Adrenal gland (tissue), 5 donors: ENCODE results near the gene KIF5C.

ENCODE experiments used
- POLR2A ChIP-seq, 2 donors: fragments of 450-650 bp; IDR thresholded peaks; one replicate each; pipeline ENCODE4 v1.6.1; 2017; ENCODE audit warnings: antibody characterized with exemption in 2 of 2, mild to moderate bottlenecking in 2 of 2, moderate library complexity in 1 of 2
- TF ChIP-seq, protein P1 (sequence below), 6 experiments: fragments of 450-650 bp in 4 of 6; fragments of 200-600 bp in 2 of 6; sonication (generic) in 1 of 6; IDR thresholded peaks; 1 replicate in 5 of 6; 2 replicates in 1 of 6; pipeline versions ENCODE4 v1.5.1 to v1.8.0; 2016 to 2021; ENCODE audit warnings: antibody characterized with exemption in 6 of 6, mild to moderate bottlenecking in 2 of 6, moderate library complexity in 1 of 6
- donor health status: DM: no; HTN: no; CAD: no.

DNA sequence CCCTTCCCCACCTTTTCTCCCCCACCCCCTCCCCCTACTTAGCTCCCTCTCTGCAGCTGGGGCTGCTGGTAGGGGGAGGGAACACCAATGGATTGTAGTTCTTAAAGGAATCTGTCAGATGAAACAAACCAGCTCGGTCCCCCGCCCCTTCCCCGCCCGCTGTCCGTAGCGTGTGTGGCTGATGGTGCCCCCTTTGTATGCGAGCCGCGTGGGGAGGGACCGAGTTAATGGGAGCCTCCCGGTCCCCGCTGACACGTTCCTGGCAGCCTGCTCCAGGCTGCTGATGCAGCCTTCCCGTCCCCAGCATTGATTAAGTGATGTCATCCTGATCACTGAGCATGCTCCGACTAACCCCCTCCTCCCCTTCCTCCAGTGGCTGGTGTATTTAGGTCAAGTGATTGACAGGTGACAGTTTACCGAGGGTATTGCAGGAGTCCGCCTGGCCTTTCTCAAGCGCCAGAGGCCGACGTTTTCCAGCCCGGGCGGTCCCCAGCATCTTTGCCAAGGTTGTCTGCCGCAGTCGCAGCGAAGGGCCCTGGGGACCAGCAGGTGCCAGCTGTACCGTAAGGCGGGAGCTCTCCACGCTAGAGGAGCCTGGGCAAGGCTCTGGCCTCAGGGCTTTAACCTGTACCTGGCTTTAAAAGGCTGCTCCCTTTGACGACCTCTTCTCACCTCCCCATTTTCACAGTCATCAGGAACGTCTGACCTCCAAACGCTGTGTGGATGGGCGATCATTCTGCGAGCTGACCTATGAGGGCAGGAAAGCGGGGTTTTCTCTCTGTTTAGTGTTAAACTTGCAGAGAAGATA, 1.8 kb downstream of the KIF5C start:
- TF ChIP-seq, protein P1, sequence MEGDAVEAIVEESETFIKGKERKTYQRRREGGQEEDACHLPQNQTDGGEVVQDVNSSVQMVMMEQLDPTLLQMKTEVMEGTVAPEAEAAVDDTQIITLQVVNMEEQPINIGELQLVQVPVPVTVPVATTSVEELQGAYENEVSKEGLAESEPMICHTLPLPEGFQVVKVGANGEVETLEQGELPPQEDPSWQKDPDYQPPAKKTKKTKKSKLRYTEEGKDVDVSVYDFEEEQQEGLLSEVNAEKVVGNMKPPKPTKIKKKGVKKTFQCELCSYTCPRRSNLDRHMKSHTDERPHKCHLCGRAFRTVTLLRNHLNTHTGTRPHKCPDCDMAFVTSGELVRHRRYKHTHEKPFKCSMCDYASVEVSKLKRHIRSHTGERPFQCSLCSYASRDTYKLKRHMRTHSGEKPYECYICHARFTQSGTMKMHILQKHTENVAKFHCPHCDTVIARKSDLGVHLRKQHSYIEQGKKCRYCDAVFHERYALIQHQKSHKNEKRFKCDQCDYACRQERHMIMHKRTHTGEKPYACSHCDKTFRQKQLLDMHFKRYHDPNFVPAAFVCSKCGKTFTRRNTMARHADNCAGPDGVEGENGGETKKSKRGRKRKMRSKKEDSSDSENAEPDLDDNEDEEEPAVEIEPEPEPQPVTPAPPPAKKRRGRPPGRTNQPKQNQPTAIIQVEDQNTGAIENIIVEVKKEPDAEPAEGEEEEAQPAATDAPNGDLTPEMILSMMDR (IDR thresholded peaks at IDR 0.05) = no peak
- TF ChIP-seq POLR2A (IDR thresholded peaks at IDR 0.05) = peak; percentile 38 to 50
